ENCODE measurements around the gene TULP3.

TULP3 gene

DNA sequence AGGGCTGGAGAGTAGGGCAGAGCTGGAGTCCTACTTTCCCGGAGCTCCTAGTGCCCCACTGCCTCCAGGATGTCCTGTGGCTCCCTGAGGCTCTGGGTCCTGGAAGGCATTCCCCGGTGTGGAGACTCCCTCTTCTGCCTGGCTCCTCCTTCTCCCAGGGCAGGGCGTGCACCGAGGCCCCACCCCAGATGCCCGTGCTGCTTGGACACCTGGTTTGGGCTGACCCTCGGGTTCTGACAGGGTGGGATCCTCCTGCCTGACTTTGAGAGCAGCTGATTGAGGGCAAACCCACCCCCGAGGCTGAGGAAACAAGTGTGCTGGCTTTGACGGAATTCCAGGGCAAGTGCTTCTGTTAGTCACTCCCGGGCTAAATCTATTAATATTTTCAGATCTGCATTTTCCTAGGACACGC is 83.9 kb downstream of the TULP3 start:
- no peak for DNase-seq

DNA sequence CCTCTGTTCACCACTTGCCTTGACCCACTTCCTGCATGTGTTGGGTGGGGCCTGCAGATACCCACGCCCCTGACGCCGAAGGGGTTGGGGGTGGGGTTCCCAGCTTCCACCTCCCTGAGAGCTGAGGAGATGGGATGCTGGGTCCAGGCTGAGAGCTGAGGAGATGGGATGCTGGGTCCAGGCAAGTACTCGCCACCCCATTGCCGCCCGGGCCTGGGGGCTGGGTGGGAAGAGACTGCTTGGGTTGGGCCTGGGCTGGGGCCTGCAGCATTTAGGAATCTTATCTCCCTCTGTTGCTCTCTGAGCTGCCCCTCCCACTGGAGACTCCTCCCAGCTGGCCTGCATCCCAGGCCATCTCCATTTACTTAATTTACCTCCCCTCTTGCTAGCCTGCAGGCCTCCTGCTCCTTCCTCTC is 85.9 kb downstream of the TULP3 start:
- DNase-seq: no peak

DNA sequence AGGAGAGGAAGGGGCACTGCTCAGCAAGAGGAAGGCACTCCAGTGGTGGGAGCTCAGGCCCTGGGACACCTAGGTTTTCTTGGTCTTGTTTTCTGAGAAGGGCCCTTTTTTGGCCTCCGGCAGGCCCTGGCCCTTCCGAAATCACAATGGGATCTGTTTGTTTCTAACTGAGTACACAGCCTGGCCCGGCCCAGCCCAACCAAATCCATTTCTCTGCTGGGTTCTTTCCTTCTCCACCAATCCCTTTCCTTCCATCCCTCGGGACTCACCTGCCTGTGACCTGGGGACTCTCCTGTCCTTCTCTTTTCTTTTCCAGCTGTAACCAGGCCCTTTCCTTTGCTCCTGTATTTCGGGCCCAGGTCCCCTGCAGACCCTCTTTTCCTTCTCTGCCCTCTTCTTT is 87.1 kb downstream of the TULP3 start:
- no peak for DNase-seq

DNA sequence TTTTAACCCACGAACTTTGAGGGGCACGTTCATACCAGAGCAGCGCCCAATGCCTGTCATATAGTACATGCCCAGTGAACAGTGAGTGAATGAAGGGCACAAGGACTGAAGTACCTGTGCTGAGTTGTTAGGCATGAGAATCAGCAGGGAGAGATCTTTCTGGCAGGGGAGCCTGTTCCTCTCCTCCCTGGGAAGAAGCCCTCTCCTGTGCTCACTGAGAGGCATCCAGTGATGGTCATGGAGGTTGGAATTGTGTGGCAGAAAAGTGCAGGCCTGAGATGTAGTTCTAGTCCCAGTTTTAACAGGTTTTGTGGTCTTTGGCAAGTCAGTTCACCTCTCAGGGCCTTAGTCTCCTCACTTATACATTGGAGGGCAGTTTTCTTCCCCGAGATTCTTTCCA is 89.1 kb downstream of the TULP3 start:
- DNase-seq: no peak

DNA sequence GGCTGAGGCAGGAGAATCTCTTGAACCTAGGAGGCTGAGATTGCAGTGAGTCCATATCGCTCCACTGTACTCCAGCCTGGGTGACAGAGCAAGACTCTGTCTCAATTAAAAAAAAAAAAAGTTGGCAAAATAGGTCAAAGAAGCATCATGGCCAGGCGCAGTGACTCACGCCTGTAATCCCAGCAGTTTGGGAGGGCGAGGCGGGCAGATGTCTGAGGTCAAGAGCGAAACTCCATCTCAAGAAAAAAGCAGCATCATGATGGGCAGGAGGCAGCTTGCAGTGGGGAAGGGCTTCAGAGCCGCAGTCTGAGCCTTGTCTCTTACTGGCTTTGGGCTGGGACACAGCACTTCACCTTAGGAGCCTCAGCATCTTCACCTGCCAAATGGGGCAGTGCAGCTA is 89.9 kb downstream of the TULP3 start:
- no peak for DNase-seq

DNA sequence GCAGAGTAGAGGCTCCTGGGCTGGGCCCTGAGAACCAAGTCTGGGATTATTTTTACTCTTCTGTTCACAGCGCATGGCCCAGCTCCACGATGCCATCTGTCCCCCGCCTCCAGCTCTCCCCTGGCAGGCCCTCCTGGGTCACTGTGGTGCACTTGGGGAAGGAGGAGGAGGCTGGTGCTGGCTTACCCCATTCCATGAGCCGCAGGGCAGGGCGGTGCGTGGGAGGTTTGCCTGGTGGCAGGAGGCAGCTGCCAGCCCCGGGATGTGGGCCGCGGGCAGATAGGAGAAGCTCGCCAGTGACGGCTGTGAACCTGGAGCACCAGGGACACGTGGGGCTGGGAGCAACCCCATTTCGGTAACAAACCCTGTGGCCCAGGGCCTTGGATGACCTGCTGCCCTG is 91.7 kb downstream of the TULP3 start:
- no peak for DNase-seq

DNA sequence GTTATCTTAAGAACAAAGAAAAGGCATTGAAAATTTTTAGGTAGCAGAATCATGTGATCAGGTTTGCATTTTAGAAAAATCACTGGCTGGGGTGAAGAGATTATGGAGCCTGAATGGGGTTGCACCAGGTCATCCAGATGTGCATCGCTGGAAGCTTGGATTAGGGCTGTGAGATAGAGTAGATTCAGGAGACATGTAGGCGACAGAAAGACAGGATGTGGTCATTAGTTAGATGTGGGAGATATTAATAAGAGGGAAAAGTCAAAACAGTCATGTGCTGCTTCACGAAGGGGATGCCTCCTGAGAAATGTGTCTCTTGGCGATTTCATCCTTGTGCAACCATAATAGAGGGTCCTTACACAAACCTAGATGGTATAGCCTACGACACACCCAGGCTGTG is 93.6 kb downstream of the TULP3 start:
- DNase-seq: no peak

DNA sequence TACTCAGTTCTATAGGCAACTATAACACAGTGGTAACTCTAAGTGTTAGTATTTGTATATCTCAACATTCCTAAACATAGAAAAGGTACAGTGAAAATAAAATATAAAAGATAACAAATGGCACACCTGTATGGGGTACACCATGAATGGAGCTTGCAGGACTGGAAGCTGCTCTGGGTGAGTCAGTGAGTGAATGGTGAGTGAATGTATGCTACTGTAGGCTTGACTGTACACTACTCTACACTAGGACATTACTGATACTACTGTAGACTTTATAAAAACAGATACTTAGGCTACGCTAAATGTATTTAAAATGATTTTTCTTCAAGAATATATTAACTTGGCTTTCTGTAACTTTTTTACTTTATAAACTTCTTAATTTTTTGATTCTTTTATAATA is 94.0 kb downstream of the TULP3 start:
- no peak for DNase-seq

DNA sequence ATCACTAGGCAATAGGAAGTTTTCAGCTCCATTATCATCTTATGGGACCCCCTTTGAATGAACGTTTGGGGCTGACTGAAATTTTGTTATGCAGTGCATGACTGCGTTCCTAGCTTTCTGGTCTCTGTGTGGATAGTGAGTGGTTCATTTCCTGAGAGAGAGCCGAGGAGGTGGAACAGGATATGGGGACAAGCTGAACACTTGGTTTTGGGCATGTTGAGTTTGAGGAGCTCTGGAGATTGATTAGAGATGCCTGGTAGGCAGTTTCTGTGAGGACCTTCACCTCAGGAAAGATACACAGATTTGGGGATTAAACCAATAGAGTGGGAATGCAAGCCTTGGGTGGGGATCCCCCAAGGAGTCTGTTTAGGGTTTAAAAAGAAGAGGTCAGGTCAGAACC is 96.2 kb downstream of the TULP3 start:
- DNase-seq: no peak

DNA sequence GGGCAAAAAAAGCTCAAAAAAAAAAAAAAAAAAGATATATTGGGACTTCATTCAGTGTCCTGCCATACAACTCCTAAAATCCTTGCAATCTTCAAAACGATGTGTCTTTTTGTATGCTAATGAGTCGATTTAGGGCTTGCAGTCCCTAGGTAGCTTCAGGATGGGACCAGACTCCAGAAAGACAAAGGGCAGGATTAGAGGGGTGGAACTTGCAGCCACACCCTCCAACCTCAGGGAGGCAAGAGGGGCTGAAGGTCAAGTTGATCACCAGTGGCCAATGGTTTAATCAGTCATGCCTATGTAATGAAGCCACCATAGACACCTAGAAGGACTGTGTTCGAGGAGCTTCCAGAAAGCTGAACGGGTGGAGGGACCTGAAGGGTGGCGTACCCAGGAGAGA is 97.8 kb downstream of the TULP3 start:
- DNase-seq: no peak

Measured in CD4-positive, alpha-beta T cell treated with Interleukin-4 for 4 hours (primary cell).